Measurements from ENCODE around the gene HSPH1. TPM values are rescaled to one million over a fixed set of nuclear protein-coding genes. Genes with fewer than 3 reads are reported as not detected.
"Not testable (repeated sequence)": the region's sequence is repeated elsewhere in the genome, so short reads cannot be mapped to it uniquely, and the experiment has no call there.

The HSPH1 gene
- polyA plus RNA-seq, 3 donors = 98.1 to 139 (median 136) TPM

- no peak for DNase-seq (ENCODE audit: extremely low read depth in 1 of 11, low read depth in 9 of 11, low spot score in 4 of 11)
Measured at GRCh38 chr13:31110617-31111016, 51.1 kb downstream of the HSPH1 start.

GRCh38 chr13:31110169-31110568, 51.5 kb downstream of the HSPH1 start:
- DNase-seq (ENCODE audit: extremely low read depth in 1 of 11, low read depth in 9 of 11, low spot score in 4 of 11) = no peak

- DNase-seq (ENCODE audit: extremely low read depth in 1 of 11, low read depth in 9 of 11, low spot score in 4 of 11) = no peak
Measured at GRCh38 chr13:31107109-31107508, 54.6 kb downstream of the HSPH1 start.

GRCh38 chr13:31105856-31106255, 55.8 kb downstream of the HSPH1 start:
- DNase-seq (ENCODE audit: extremely low read depth in 1 of 11, low read depth in 9 of 11, low spot score in 4 of 11) = no peak

- DNase-seq (ENCODE audit: extremely low read depth in 1 of 11, low read depth in 9 of 11, low spot score in 4 of 11) = no peak
Measured at GRCh38 chr13:31105020-31105795, 56.5 kb downstream of the HSPH1 start.

- DNase-seq (ENCODE audit: extremely low read depth in 1 of 11, low read depth in 9 of 11, low spot score in 4 of 11) = no peak
Measured at GRCh38 chr13:31102905-31103304, 58.8 kb downstream of the HSPH1 start.

GRCh38 chr13:31101472-31102170, 60.1 kb downstream of the HSPH1 start:
- no peak for DNase-seq (ENCODE audit: extremely low read depth in 1 of 11, low read depth in 9 of 11, low spot score in 4 of 11)

- no peak for DNase-seq (ENCODE audit: extremely low read depth in 1 of 11, low read depth in 9 of 11, low spot score in 4 of 11)
Measured at GRCh38 chr13:31100721-31101120, 61.0 kb downstream of the HSPH1 start.

- DNase-seq (ENCODE audit: extremely low read depth in 1 of 11, low read depth in 9 of 11, low spot score in 4 of 11) = not testable (repeated sequence)
Measured at GRCh38 chr13:31097911-31098434, 63.7 kb downstream of the HSPH1 start.

GRCh38 chr13:31096654-31097302, 64.9 kb downstream of the HSPH1 start:
- DNase-seq (ENCODE audit: extremely low read depth in 1 of 11, low read depth in 9 of 11, low spot score in 4 of 11) = no peak

GRCh38 chr13:31094331-31095015, 67.2 kb downstream of the HSPH1 start:
- DNase-seq (ENCODE audit: extremely low read depth in 1 of 11, low read depth in 9 of 11, low spot score in 4 of 11) = no peak

GRCh38 chr13:31093145-31093885, 68.4 kb downstream of the HSPH1 start:
- no peak for DNase-seq (ENCODE audit: extremely low read depth in 1 of 11, low read depth in 9 of 11, low spot score in 4 of 11)

GRCh38 chr13:31092646-31093045, 69.1 kb downstream of the HSPH1 start:
- DNase-seq (ENCODE audit: extremely low read depth in 1 of 11, low read depth in 9 of 11, low spot score in 4 of 11) = no peak

GRCh38 chr13:31090961-31091624, 70.6 kb downstream of the HSPH1 start:
- peak in 3 of 11 donors; percentile 2 to 14 (median 10) for DNase-seq (ENCODE audit: extremely low read depth in 1 of 11, low read depth in 9 of 11, low spot score in 4 of 11)

GRCh38 chr13:31090096-31090495, 71.6 kb downstream of the HSPH1 start:
- no peak for DNase-seq (ENCODE audit: extremely low read depth in 1 of 11, low read depth in 9 of 11, low spot score in 4 of 11)

- DNase-seq (ENCODE audit: extremely low read depth in 1 of 11, low read depth in 9 of 11, low spot score in 4 of 11) = no peak
Measured at GRCh38 chr13:31089649-31090048, 72.1 kb downstream of the HSPH1 start.

GRCh38 chr13:31088826-31089420, 72.8 kb downstream of the HSPH1 start:
- DNase-seq (ENCODE audit: extremely low read depth in 1 of 11, low read depth in 9 of 11, low spot score in 4 of 11) = no peak

Data from renal cortex interstitium (tissue), 11 donors.